ENCODE results near the gene ARHGEF40.

The ARHGEF40 gene

GRCh38 chr14:21084998-21085853, 15.1 kb downstream of the ARHGEF40 start:
- no peak for DNase-seq

GRCh38 chr14:21086908-21087293, 16.8 kb downstream of the ARHGEF40 start:
- no peak for DNase-seq

- DNase-seq = no peak
Measured at GRCh38 chr14:21087294-21088091, 17.4 kb downstream of the ARHGEF40 start.

- no peak for DNase-seq
Measured at GRCh38 chr14:21088687-21089086, 18.6 kb downstream of the ARHGEF40 start.

- DNase-seq = no peak
Measured at GRCh38 chr14:21089271-21089670, 19.2 kb downstream of the ARHGEF40 start.

GRCh38 chr14:21089877-21090193, 19.7 kb downstream of the ARHGEF40 start:
- no peak for DNase-seq

GRCh38 chr14:21090194-21090939, 20.3 kb downstream of the ARHGEF40 start:
- DNase-seq = peak; percentile 4

GRCh38 chr14:21090940-21091663, 21.0 kb downstream of the ARHGEF40 start:
- DNase-seq = no peak

GRCh38 chr14:21091821-21092272, 21.7 kb downstream of the ARHGEF40 start:
- DNase-seq = no peak

GRCh38 chr14:21092273-21093011, 22.3 kb downstream of the ARHGEF40 start:
- DNase-seq = peak; percentile 62

GRCh38 chr14:21093018-21093417, 22.9 kb downstream of the ARHGEF40 start:
- DNase-seq = no peak

GRCh38 chr14:21093769-21094681, 23.9 kb downstream of the ARHGEF40 start:
- DNase-seq = peak; percentile 85

GRCh38 chr14:21095430-21096205, 25.5 kb downstream of the ARHGEF40 start:
- DNase-seq = no peak

- DNase-seq = no peak
Measured at GRCh38 chr14:21096438-21096837, 26.3 kb downstream of the ARHGEF40 start.

GRCh38 chr14:21096978-21097635, 27.0 kb downstream of the ARHGEF40 start:
- DNase-seq = no peak

- DNase-seq = peak; percentile 34
Measured at GRCh38 chr14:21097636-21098075, 27.6 kb downstream of the ARHGEF40 start.

GRCh38 chr14:21098076-21098891, 28.2 kb downstream of the ARHGEF40 start, which contains the start of gene ZNF219:
Gene ZNF219, minus strand, starts transcription at chr14:21098655. Its CDS starts 5,064 bp downstream, at chr14:21093591.
- DNase-seq = peak; percentile 69

Measured in NCI-H345 (cell line).